Spleen (tissue), 11 donors: Measurements from ENCODE around the gene CYS1. TPM values are rescaled to one million over a fixed set of nuclear protein-coding genes. Genes with fewer than 3 reads are reported as not detected.

ENCODE experiments used
- DNase-seq: peaks from one replicate; pipeline ENCODE4 v3.0.0-alpha.2; 2020
- H3K27ac ChIP-seq, 8 donors: fragments of 200-600 bp; sonication (generic) in 7 of 8; 1 replicate in 4 of 8; 2 replicates in 4 of 8; pipeline versions ENCODE4 v1.5.0 to v1.8.0; 2016 to 2021; ENCODE audit warnings: inconsistent platforms in 4 of 8, mild to moderate bottlenecking in 4 of 8, moderate library complexity in 1 of 8
- H3K27me3 ChIP-seq, 7 donors: fragments of 200-600 bp; sonication (generic) in 6 of 7; replicated peaks in 1 of 7; 1 replicate in 4 of 7; 2 replicates in 3 of 7; pipeline versions ENCODE4 v1.5.0 to v1.8.0; 2016 to 2021; ENCODE audit warnings: inconsistent platforms in 3 of 7, mild to moderate bottlenecking in 1 of 7
- H3K36me3 ChIP-seq, 6 donors: fragments of 200-600 bp; sonication (generic) in 5 of 6; 1 replicate in 4 of 6; 2 replicates in 2 of 6; pipeline versions ENCODE4 v1.5.0 to v1.8.0; 2016 to 2021; ENCODE audit warnings: inconsistent platforms in 2 of 6
- H3K4me1 ChIP-seq, 6 donors: fragments of 200-600 bp; sonication (generic) in 5 of 6; 1 replicate in 3 of 6; 2 replicates in 3 of 6; pipeline versions ENCODE4 v1.5.0 to v1.8.0; 2016 to 2021; ENCODE audit warnings: inconsistent platforms in 3 of 6
- H3K4me3 ChIP-seq, 8 donors: fragments of 200-600 bp; sonication (generic) in 7 of 8; 1 replicate in 4 of 8; 2 replicates in 4 of 8; pipeline versions ENCODE4 v1.5.0 to v1.8.0; 2016 to 2021; ENCODE audit warnings: inconsistent platforms in 4 of 8, mild to moderate bottlenecking in 4 of 8, moderate library complexity in 2 of 8
- H3K9me3 ChIP-seq, 8 donors: fragments of 200-600 bp; sonication (generic) in 7 of 8; 1 replicate in 4 of 8; 2 replicates in 4 of 8; pipeline versions ENCODE4 v1.5.0 to v1.8.0; 2016 to 2021; ENCODE audit warnings: inconsistent platforms in 4 of 8
- CTCF ChIP-seq, 11 experiments: fragments of 200-600 bp in 7 of 11; fragments of 450-650 bp in 4 of 11; sonication (generic) in 4 of 11; IDR thresholded peaks in 8 of 11; conservative IDR thresholded peaks in 3 of 11; 1 replicate in 7 of 11; 2 replicates in 4 of 11; pipeline versions ENCODE4 v1.4.0 to v1.8.0; 2016 to 2021; ENCODE audit warnings: antibody characterized with exemption in 11 of 11, inconsistent platforms in 4 of 11, mild to moderate bottlenecking in 1 of 11
- POLR2A ChIP-seq, 3 donors: fragments of 450-650 bp; IDR thresholded peaks; one replicate each; pipeline ENCODE4 v1.5.1; 2017; ENCODE audit warnings: antibody characterized with exemption in 3 of 3, mild to moderate bottlenecking in 1 of 3
- POLR2AphosphoS5 ChIP-seq, 3 donors: sonication (generic); formaldehyde crosslinking; IDR thresholded peaks; one replicate each; pipeline ENCODE4 v1.5.1; 2017; ENCODE audit warnings: antibody characterized with exemption in 3 of 3
- WGBS, 5 donors: extraction: QIAGEN DNeasy Blood & Tissue Kit in 3 of 5; methylation state at CpG; one replicate each; pipeline versions ENCODE4 v1.1.5 to v1.1.7; 2013 to 2018; 5-methylcytosine and 5-hydroxymethylcytosine counted together
- intact Hi-C: fragments of 100-400 bp; cut with DNase I; formaldehyde crosslinking; loops from one replicate; pipeline ENCODE4 v1.15.0; 2023; ENCODE audit warnings: low total_unique reads
- polyA plus RNA-seq, 3 donors: library from polyadenylated mRNA; stranded (reverse); fragments of 200-250 nt; gene quantifications; one replicate each; pipeline ENCODE4 v1.2.1, GENCODE V29; 2013
- total RNA-seq, 7 donors: library from RNA; depleted of rRNA in 3 of 7; stranded (reverse); fragments of >200 nt in 3 of 7; fragmentation: NEBNext Ultra II Directional in 4 of 7; extraction: Animal tissue kit (Norgen Biotek cat#: 25700) in 4 of 7; gene quantifications; one replicate each; pipeline versions ENCODE4 v1.1.0 to v1.2.1, GENCODE V29; 2016 to 2021
- donor health status: healthy with polysubstance abuse.
- donor health status: DM: no; HTN: no; CAD: no; lungs with moderate emphysema.
- donor health status: DM: no; HTN: no; CAD: no.
- donor health status: Bipolar disorder and iron deficiency.
- donor health status: healthy.
- donor health status: DM: no; HTN: no; CAD: no.
- donor health status: DM: yes; HTN: yes; CAD: no.

CYS1 gene
- total and polyA plus RNA-seq, 10 donors: 0.38 to 2.9 (median 1.3) TPM

GRCh38 chr2:10043906-10044601, 36.2 kb downstream of the CYS1 start:
- Histone ChIP-seq H3K36me3 (peaks cover 0 to 33% (median 14%) of the 10 kb centered on the region in 6 donors), H3K9me3 (no peaks in the 10 kb centered on the region), H3K4me1 (peaks cover 35 to 88% (median 70%) of the 10 kb centered on the region in 6 donors), H3K27ac (peak overlapping the region; percentile 90 to 98 (median 94)), H3K4me3 (peak overlapping the region; percentile 35 to 86 (median 51)), H3K27me3 (peaks cover 0 to 7% (median 0%) of the 10 kb centered on the region in 7 donors)
- peak; percentile 98 for DNase-seq
- intact Hi-C loops: no loop called here
- no peak for TF ChIP-seq POLR2A (IDR thresholded peaks at IDR 0.05)
- peak in 1 of 11 experiments; percentile 18 for TF ChIP-seq CTCF (IDR thresholded peaks at IDR 0.05 in 8 of 11, conservative IDR thresholded peaks at IDR 0.05 in 3 of 11)
- TF ChIP-seq POLR2AphosphoS5 (IDR thresholded peaks at IDR 0.05): peak; percentile 70 to 88 (median 82)
- 9 to 36% (median 21%) methylated on average over 40 to 90 of the region's 90 CpGs for WGBS, 5 donors

GRCh38 chr2:10043256-10043905, 36.8 kb downstream of the CYS1 start, which contains the start of gene KLF11:
Gene KLF11, plus strand, starts transcription at chr2:10043550. Its CDS starts 167 bp downstream, at chr2:10043717.
- H3K36me3 ChIP-seq: peaks cover 0 to 28% (median 12%) of the 10 kb centered on the region in 6 donors
- H3K4me1 ChIP-seq: peaks cover 33 to 84% (median 65%) of the 10 kb centered on the region in 6 donors
- peaks cover 0 to 7% (median 0%) of the 10 kb centered on the region in 7 donors for H3K27me3 ChIP-seq
- DNase-seq: peak; percentile 96
- H3K27ac ChIP-seq: peak within 1 kb of the TSS; percentile 90 to 98 (median 94)
- no peak for TF ChIP-seq CTCF (IDR thresholded peaks at IDR 0.05 in 8 of 11, conservative IDR thresholded peaks at IDR 0.05 in 3 of 11)
- peak in 1 of 3 donors; percentile 3 for TF ChIP-seq POLR2A (IDR thresholded peaks at IDR 0.05)
- peak in 2 of 3 donors; percentile 59 to 82 for TF ChIP-seq POLR2AphosphoS5 (IDR thresholded peaks at IDR 0.05)
- WGBS, 5 donors: 0 to 1% (median 1%) methylated on average over 14 to 100 of the region's 104 CpGs; no CpG with 5 or more reads in 1 of the 5 donors
- H3K4me3 ChIP-seq: peak within 1 kb of the TSS; percentile 35 to 86 (median 51)
- H3K9me3 ChIP-seq: no peaks in the 10 kb centered on the region
- intact Hi-C loops: no loop called here

- peaks cover 0 to 7% (median 0%) of the 10 kb centered on the region in 7 donors for H3K27me3 ChIP-seq
These were observed 37.7 kb downstream of the CYS1 start for GRCh38 chr2:10042301-10043161.

More at GRCh38 chr2:10042301-10043161, 37.7 kb downstream of the CYS1 start:
- H3K36me3 ChIP-seq: peaks cover 0 to 19% (median 3%) of the 10 kb centered on the region in 6 donors
- peak overlapping the region; percentile 0 to 86 (median 42) for H3K4me3 ChIP-seq
- H3K27ac ChIP-seq: peak overlapping the region; percentile 66 to 98 (median 91)
- H3K4me1 ChIP-seq: peaks cover 29 to 84% (median 64%) of the 10 kb centered on the region in 6 donors
- H3K9me3 ChIP-seq: no peaks in the 10 kb centered on the region
- peak; percentile 91 for DNase-seq
- intact Hi-C loops: no loop called here
- WGBS, 5 donors: 16 to 31% (median 24%) methylated on average over 49 to 54 of the region's 54 CpGs
- no peak for TF ChIP-seq POLR2A (IDR thresholded peaks at IDR 0.05)
- peak in 6 of 11 experiments; percentile 9 to 40 (median 18) for TF ChIP-seq CTCF (IDR thresholded peaks at IDR 0.05 in 8 of 11, conservative IDR thresholded peaks at IDR 0.05 in 3 of 11)
- TF ChIP-seq POLR2AphosphoS5 (IDR thresholded peaks at IDR 0.05): peak; percentile 69 to 77 (median 77)
